Neutrophil (primary cell): ENCODE data around the gene TAF11.

Experiments
- H3K27ac ChIP-seq: fragments of 200-600 bp; sonication (generic); 2 replicates; pipeline ENCODE4 v1.5.1; 2016; ENCODE audit warnings: mild to moderate bottlenecking, moderate library complexity
- H3K27me3 ChIP-seq: fragments of 200-600 bp; sonication (generic); 2 replicates; pipeline ENCODE4 v1.6.0; 2016; ENCODE audit warnings: mild to moderate bottlenecking
- H3K36me3 ChIP-seq: fragments of 200-600 bp; sonication (generic); 2 replicates; pipeline ENCODE4 v1.5.1; 2017
- H3K4me1 ChIP-seq, 2 experiments: fragments of 200-600 bp in 1 of 2; sonication (generic) in 1 of 2; 1 replicate in 1 of 2; 2 replicates in 1 of 2; pipeline versions ENCODE4 v1.5.1 to v1.6.1; 2013 to 2016; ENCODE audit warnings: low read depth in 1 of 2, low read length in 1 of 2, mild to moderate bottlenecking in 1 of 2, moderate library complexity in 1 of 2; ENCODE audit not compliant: control insufficient read depth in 1 of 2, insufficient read depth in 1 of 2
- H3K4me3 ChIP-seq, 2 experiments: fragments of 200-600 bp in 1 of 2; sonication (generic) in 1 of 2; 1 replicate in 1 of 2; 2 replicates in 1 of 2; pipeline ENCODE4 v1.5.1; 2013 to 2016; ENCODE audit warnings: low read depth in 1 of 2, low read length in 1 of 2, mild to moderate bottlenecking in 1 of 2, moderate library complexity in 1 of 2
- H3K9me3 ChIP-seq: fragments of 200-600 bp; sonication (generic); 2 replicates; pipeline ENCODE4 v1.5.1; 2016
- TF ChIP-seq, protein P1 (sequence below): fragments of 200-600 bp; sonication (generic); IDR thresholded peaks from 2 replicates; pipeline ENCODE4 v1.5.1; 2016; ENCODE audit warnings: antibody characterized with exemption

TAF11 gene

DNA sequence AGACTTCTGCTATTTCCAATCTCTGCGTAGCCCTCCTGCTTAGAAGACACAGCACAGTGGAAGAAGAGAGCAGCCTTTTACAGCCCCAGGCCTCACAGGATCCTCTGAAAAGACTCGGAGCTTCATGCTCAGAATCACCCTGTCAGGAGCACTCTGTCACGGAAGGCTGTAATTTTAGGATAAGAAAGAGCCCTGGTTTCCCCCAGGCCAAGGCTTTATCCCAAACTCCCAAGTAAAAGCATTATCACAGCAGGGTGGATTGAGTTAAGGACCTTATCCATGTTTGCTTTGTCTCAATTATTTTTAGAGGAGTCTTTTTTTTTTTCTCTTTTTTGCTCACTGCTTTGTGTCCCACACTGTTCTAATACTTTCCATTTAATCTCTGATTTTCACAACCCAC, 40.4 kb upstream of the TAF11 start:
- Histone ChIP-seq H3K9me3 (no peaks in the 10 kb centered on the region), H3K27ac (peak overlapping the region; percentile 52), H3K4me1 (peaks cover 0 to 5% of the 10 kb centered on the region in 2 experiments), H3K27me3 (no peaks in the 10 kb centered on the region), H3K36me3 (no peaks in the 10 kb centered on the region), H3K4me3 (no peak overlapping the region)
- TF ChIP-seq, protein P1, sequence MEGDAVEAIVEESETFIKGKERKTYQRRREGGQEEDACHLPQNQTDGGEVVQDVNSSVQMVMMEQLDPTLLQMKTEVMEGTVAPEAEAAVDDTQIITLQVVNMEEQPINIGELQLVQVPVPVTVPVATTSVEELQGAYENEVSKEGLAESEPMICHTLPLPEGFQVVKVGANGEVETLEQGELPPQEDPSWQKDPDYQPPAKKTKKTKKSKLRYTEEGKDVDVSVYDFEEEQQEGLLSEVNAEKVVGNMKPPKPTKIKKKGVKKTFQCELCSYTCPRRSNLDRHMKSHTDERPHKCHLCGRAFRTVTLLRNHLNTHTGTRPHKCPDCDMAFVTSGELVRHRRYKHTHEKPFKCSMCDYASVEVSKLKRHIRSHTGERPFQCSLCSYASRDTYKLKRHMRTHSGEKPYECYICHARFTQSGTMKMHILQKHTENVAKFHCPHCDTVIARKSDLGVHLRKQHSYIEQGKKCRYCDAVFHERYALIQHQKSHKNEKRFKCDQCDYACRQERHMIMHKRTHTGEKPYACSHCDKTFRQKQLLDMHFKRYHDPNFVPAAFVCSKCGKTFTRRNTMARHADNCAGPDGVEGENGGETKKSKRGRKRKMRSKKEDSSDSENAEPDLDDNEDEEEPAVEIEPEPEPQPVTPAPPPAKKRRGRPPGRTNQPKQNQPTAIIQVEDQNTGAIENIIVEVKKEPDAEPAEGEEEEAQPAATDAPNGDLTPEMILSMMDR, result no peak

DNA sequence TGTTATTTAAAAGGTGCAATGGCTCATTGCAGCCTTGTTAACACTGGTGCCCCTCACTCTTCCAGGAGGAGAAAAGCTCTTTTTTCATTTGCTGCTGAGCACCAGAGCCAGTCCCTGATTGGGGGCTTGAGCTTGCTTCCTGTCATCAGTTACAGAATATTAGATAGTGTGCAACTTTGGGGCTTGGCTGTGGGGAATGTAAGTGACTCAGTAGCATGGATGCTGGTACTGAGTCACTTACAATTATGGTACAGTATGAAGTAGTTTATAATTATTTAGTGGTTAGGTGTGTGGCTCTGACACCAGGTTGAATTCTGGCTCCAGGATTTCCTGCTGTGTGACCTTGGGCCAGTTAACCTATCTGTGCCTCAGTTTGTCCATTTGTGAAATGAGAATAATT, 38.8 kb upstream of the TAF11 start:
- no peak overlapping the region for H3K4me3 ChIP-seq
- TF ChIP-seq, protein P1, result no peak
- H3K4me1 ChIP-seq, result peaks cover 0 to 5% of the 10 kb centered on the region in 2 experiments
- H3K36me3 ChIP-seq, result peaks cover under 1% of the 10 kb centered on the region
- H3K9me3 ChIP-seq, result no peaks in the 10 kb centered on the region
- no peaks in the 10 kb centered on the region for H3K27me3 ChIP-seq
- no peak overlapping the region for H3K27ac ChIP-seq

DNA sequence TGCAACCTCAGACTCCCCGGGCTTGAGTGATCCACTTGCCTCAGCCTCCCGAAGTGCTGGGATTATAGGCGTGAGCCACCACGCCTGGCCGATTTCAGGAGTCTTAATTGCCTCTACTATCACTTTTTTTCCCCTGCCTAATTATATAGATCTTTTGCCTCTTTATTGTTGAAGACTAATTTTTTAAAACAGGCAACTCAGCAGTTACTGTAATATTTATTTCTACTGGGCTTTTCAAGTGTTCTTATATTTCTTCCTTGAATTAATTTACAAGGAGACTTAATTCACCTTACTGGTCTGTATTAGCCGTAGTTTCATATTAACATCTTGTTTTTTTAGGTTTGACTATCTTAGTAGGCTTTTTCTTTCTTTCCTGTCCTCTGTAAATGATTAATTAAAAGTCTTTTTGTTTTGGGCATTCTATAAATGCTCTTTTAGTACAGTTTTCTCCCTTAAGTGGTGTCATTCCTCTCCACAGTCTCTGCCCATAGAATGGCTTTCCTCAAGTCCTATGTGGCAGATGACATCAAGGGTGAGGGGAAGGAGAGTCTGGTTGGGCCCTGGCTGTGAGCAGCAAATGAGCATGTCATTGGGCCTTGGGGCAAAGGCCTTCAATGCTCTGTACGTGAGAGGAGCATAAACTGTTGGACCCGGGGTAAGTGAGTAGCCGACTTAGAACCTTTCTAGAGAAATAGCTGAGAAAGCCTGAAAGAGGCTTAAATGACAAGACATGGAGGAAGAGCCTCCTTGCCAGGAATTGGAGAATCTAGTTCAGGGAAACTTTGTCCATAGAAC, 37.2 kb upstream of the TAF11 start:
- Histone ChIP-seq H3K36me3 (peaks cover 4% of the 10 kb centered on the region), H3K4me1 (peaks cover 0 to 3% of the 10 kb centered on the region in 2 experiments), H3K27me3 (no peaks in the 10 kb centered on the region), H3K9me3 (no peaks in the 10 kb centered on the region), H3K4me3 (no peak overlapping the region), H3K27ac (no peak overlapping the region)
- TF ChIP-seq, protein P1, result no peak

DNA sequence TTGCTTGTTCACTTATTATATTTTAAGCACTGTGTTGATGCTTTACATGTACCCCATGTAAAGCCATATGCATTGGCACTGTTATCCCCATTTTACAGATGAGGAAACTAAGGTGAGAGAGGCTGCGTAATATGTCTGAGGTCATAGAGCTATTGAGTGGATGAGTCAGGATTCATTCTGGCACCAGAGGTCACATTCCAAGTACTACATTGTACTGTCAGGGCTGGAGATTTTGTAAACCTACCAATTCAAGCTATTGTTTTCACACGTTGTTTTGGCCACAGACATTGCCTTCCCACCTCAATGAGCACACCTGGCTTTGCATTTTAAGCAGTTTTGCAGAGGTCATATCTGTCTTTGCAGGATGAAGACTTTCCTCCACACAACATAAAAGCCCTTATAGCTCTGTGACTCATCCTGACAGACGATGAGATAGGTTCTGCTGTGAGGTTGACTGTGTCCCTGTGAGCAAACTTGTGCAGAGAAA, 34.4 kb upstream of the TAF11 start:
- Histone ChIP-seq H3K4me1 (no peaks in the 10 kb centered on the region), H3K27me3 (no peaks in the 10 kb centered on the region), H3K4me3 (no peak overlapping the region), H3K9me3 (no peaks in the 10 kb centered on the region), H3K36me3 (peaks cover 18% of the 10 kb centered on the region), H3K27ac (no peak overlapping the region)
- TF ChIP-seq, protein P1, result no peak

DNA sequence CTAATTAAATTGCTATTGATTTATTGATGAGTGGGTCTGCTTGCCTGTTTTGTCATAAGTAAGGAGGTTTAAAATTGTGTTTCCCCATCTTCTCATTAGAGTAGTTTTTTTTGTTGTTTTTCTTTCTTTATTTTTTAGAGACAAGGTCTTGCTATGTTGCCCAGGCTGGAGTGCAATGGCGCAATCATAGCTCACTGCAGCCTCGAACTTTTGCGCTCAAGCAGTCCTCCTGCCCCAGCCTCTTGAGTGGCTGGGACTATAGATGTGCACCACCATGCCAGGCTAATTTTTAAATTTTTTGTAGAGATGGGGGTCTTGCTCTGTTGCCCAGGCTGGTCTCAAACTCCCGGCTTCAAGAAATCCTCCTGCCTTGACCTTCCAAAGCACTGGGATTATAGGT, 32.3 kb upstream of the TAF11 start:
- no peak overlapping the region for H3K27ac ChIP-seq
- H3K27me3 ChIP-seq, result no peaks in the 10 kb centered on the region
- no peaks in the 10 kb centered on the region for H3K4me1 ChIP-seq
- TF ChIP-seq, protein P1, result no peak
- H3K4me3 ChIP-seq, result no peak overlapping the region
- no peaks in the 10 kb centered on the region for H3K9me3 ChIP-seq
- peaks cover 18% of the 10 kb centered on the region for H3K36me3 ChIP-seq
